ENCODE data around the gene SNCB.

DNA sequence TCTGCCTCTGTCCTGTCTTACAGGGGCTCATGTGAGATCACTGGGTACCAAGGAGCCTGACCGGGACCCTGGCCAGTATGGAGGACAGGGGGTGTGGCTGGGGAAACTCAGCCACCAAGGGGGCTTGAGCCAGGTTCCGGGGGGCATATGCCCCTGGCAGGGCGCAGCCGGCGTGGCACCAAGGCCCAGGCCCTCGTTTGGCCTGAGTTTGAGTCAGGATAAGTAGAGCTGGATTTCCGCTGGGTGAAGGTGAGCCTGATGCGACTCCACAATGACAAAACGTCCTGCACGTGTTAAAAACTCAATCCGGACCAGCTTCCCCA is 16.3 kb upstream of the SNCB start:
- TF ChIP-seq U2AF2 (IDR thresholded peaks at IDR 0.05; ENCODE audit: low read depth, low read length) (no peak), POLR2A (IDR thresholded peaks at IDR 0.05; ENCODE audit: insufficient read depth in 1 of 2, low read depth in 2 of 2, low read length in 2 of 2) (no peak), ATF7 (IDR thresholded peaks at IDR 0.05) (no peak), ATF7 (CRISPR knock-in tag; IDR thresholded peaks at IDR 0.05) (no peak), ZNF75D (CRISPR knock-in tag; IDR thresholded peaks at IDR 0.05; ENCODE audit: borderline replicate concordance) (no peak), ZNF282 (IDR thresholded peaks at IDR 0.05; ENCODE audit: partially characterized antibody) (no peak), KDM4B (CRISPR knock-in tag; IDR thresholded peaks at IDR 0.05) (no peak)
- TF ChIP-seq, protein P1, sequence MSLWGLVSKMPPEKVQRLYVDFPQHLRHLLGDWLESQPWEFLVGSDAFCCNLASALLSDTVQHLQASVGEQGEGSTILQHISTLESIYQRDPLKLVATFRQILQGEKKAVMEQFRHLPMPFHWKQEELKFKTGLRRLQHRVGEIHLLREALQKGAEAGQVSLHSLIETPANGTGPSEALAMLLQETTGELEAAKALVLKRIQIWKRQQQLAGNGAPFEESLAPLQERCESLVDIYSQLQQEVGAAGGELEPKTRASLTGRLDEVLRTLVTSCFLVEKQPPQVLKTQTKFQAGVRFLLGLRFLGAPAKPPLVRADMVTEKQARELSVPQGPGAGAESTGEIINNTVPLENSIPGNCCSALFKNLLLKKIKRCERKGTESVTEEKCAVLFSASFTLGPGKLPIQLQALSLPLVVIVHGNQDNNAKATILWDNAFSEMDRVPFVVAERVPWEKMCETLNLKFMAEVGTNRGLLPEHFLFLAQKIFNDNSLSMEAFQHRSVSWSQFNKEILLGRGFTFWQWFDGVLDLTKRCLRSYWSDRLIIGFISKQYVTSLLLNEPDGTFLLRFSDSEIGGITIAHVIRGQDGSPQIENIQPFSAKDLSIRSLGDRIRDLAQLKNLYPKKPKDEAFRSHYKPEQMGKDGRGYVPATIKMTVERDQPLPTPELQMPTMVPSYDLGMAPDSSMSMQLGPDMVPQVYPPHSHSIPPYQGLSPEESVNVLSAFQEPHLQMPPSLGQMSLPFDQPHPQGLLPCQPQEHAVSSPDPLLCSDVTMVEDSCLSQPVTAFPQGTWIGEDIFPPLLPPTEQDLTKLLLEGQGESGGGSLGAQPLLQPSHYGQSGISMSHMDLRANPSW (CRISPR knock-in tag; IDR thresholded peaks at IDR 0.05; ENCODE audit: borderline replicate concordance): no peak
- TF ChIP-seq, protein P2, sequence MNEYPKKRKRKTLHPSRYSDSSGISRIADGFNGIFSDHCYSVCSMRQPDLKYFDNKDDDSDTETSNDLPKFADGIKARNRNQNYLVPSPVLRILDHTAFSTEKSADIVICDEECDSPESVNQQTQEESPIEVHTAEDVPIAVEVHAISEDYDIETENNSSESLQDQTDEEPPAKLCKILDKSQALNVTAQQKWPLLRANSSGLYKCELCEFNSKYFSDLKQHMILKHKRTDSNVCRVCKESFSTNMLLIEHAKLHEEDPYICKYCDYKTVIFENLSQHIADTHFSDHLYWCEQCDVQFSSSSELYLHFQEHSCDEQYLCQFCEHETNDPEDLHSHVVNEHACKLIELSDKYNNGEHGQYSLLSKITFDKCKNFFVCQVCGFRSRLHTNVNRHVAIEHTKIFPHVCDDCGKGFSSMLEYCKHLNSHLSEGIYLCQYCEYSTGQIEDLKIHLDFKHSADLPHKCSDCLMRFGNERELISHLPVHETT (CRISPR knock-in tag; conservative IDR thresholded peaks at IDR 0.05): no peak
- TF ChIP-seq, protein P3, sequence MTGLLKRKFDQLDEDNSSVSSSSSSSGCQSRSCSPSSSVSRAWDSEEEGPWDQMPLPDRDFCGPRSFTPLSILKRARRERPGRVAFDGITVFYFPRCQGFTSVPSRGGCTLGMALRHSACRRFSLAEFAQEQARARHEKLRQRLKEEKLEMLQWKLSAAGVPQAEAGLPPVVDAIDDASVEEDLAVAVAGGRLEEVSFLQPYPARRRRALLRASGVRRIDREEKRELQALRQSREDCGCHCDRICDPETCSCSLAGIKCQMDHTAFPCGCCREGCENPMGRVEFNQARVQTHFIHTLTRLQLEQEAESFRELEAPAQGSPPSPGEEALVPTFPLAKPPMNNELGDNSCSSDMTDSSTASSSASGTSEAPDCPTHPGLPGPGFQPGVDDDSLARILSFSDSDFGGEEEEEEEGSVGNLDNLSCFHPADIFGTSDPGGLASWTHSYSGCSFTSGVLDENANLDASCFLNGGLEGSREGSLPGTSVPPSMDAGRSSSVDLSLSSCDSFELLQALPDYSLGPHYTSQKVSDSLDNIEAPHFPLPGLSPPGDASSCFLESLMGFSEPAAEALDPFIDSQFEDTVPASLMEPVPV (CRISPR knock-in tag; IDR thresholded peaks at IDR 0.05): no peak
